ENCODE results near the gene SOCS7.

Gene SOCS7

DNA sequence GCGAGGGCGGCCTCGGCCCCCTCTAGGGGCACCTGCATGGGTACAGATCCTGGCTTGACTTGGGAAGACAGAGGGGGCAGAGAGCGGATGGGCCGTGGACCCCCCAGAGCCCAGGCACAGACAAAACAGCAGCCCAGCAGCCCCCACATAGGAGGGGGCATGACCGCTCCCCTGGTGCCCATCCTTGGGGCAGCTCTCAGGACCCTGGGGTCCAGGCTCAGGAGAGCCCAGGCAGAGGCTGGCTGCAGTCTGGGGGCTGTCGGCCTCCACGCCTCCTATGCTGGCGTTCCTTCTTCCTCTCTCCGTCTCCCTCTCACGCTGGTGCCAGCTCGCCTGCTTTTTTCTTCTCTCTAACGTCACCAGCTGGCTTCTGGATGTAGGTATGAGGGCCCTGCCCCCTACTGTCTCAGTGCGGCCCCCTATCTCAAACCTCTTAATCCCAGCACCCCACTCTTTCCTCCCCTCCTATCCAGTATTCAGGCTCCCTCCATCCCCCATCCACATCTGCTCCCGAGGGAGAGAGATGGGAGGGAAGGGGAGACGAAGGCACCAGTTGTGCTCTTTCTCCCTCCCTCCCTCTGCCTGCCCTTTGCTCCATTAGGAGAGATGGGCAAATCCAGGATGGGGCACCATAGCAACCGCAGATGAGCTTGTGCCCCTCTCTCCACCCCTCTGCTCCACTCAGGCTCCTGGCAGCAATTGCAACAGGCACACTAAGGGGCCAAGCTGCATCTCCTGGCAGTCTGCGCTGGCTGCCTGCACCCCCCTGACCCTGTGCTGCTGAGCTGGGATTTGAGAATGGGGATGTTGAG, 7.8 kb upstream of the SOCS7 start, which contains the start of gene GPR179:
Gene GPR179 (minus strand): TSS at position 349 of the 812 bp plus-strand sequence. CDS start 167 bp downstream, at position 182.
- Histone ChIP-seq H3K9me2 (replicated peaks; ENCODE audit: control insufficient read depth, low read length) (no peaks in the 10 kb centered on the region), H3K4me3 (ENCODE audit: low read length) (no peak within 1 kb of the TSS), H3F3A (ENCODE audit: control insufficient read depth, insufficient read depth) (no peaks in the 10 kb centered on the region), H3K27ac (ENCODE audit: low read depth, low read length) (no peak within 1 kb of the TSS), H3K79me2 (ENCODE audit: control insufficient read depth, low read length) (no peaks in the 10 kb centered on the region), H3K4me2 (ENCODE audit: low read length) (no peak within 1 kb of the TSS), H3K36me3 (ENCODE audit: control insufficient read depth, low read length) (no peaks in the 10 kb centered on the region), H3K27me3 (ENCODE audit: control insufficient read depth, low read length) (no peaks in the 10 kb centered on the region), H3K4me1 (ENCODE audit: control insufficient read depth, low read length) (peaks cover 3% of the 10 kb centered on the region; the same call in 1 of the 2 replicates), H3K9me3 (ENCODE audit: control insufficient read depth, insufficient read depth, low read length) (no peaks in the 10 kb centered on the region), H4K20me1 (ENCODE audit: control insufficient read depth, insufficient read depth, low read depth, low read length) (no peaks in the 10 kb centered on the region)
- TF ChIP-seq, protein P1, sequence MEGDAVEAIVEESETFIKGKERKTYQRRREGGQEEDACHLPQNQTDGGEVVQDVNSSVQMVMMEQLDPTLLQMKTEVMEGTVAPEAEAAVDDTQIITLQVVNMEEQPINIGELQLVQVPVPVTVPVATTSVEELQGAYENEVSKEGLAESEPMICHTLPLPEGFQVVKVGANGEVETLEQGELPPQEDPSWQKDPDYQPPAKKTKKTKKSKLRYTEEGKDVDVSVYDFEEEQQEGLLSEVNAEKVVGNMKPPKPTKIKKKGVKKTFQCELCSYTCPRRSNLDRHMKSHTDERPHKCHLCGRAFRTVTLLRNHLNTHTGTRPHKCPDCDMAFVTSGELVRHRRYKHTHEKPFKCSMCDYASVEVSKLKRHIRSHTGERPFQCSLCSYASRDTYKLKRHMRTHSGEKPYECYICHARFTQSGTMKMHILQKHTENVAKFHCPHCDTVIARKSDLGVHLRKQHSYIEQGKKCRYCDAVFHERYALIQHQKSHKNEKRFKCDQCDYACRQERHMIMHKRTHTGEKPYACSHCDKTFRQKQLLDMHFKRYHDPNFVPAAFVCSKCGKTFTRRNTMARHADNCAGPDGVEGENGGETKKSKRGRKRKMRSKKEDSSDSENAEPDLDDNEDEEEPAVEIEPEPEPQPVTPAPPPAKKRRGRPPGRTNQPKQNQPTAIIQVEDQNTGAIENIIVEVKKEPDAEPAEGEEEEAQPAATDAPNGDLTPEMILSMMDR (IDR thresholded peaks at IDR 0.05; ENCODE audit: low read depth, low read length, poor library complexity, severe bottlenecking): no peak
- TF ChIP-seq EZH2phosphoT487 (IDR thresholded peaks at IDR 0.05; ENCODE audit: borderline replicate concordance, low read length): no peak

DNA sequence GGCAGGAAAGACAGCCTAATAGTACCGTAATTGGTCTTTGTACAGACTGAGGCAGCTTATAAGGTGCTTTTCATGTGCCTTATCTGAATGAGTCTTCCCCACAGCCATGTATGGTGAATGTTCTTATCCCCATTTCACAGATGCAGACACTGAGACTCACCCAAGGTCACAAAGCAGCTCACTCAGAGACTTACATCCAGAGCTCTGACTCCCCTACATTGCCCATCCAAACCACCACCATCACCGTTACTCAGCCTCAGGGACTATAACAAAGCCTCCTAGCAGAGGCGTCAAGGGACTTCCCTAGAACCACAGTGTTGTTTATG, 7.3 kb upstream of the SOCS7 start:
- Histone ChIP-seq H3K27me3 (ENCODE audit: control insufficient read depth, low read length) (no peaks in the 10 kb centered on the region), H3K36me3 (ENCODE audit: control insufficient read depth, low read length) (no peaks in the 10 kb centered on the region), H3K9me3 (ENCODE audit: control insufficient read depth, insufficient read depth, low read length) (no peaks in the 10 kb centered on the region), H3F3A (ENCODE audit: control insufficient read depth, insufficient read depth) (0 out of 2 replicates have a peak, but pooled peaks cover under 1% of the 10 kb centered on the region), H3K4me2 (ENCODE audit: low read length) (no peak overlapping the region), H3K4me3 (ENCODE audit: low read length) (no peak overlapping the region), H3K9me2 (replicated peaks; ENCODE audit: control insufficient read depth, low read length) (no peaks in the 10 kb centered on the region), H4K20me1 (ENCODE audit: control insufficient read depth, insufficient read depth, low read depth, low read length) (no peaks in the 10 kb centered on the region), H3K4me1 (ENCODE audit: control insufficient read depth, low read length) (peaks cover 6% of the 10 kb centered on the region; the same call in 1 of the 2 replicates), H3K27ac (ENCODE audit: low read depth, low read length) (no peak overlapping the region), H3K79me2 (ENCODE audit: control insufficient read depth, low read length) (no peaks in the 10 kb centered on the region)
- no peak for TF ChIP-seq EZH2phosphoT487 (IDR thresholded peaks at IDR 0.05; ENCODE audit: borderline replicate concordance, low read length)
- TF ChIP-seq, protein P1 (IDR thresholded peaks at IDR 0.05; ENCODE audit: low read depth, low read length, poor library complexity, severe bottlenecking): no peak

DNA sequence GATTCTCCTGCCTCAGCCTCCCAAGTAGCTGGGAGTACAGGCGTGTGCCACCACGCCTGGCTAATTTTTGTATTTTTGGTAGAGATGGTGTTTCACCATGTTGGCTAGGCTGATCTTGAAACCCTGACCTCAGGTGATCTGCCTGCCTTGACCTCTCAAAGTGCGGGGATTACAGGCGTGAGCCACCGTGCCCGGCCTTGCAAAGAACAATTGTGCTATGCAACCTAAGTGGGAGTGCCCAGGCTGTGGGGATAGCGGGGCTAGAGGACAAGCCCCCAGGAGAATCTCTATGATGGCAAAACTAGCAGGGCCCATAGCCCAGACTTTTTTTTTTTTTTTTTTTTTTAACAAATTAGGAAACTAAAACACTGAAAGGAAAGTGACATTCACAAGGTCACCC, 5.9 kb upstream of the SOCS7 start:
- no peaks in the 10 kb centered on the region for H4K20me1 ChIP-seq (ENCODE audit: control insufficient read depth, insufficient read depth, low read depth, low read length)
- no peak overlapping the region for H3K4me3 ChIP-seq (ENCODE audit: low read length)
- no peaks in the 10 kb centered on the region for H3K36me3 ChIP-seq (ENCODE audit: control insufficient read depth, low read length)
- no peaks in the 10 kb centered on the region for H3K79me2 ChIP-seq (ENCODE audit: control insufficient read depth, low read length)
- H3K27ac ChIP-seq (ENCODE audit: low read depth, low read length): no peak overlapping the region
- peaks cover 8% of the 10 kb centered on the region for H3K4me1 ChIP-seq (ENCODE audit: control insufficient read depth, low read length)
- H3K9me3 ChIP-seq (ENCODE audit: control insufficient read depth, insufficient read depth, low read length): no peaks in the 10 kb centered on the region
- H3K4me2 ChIP-seq (ENCODE audit: low read length): no peak overlapping the region
- no peaks in the 10 kb centered on the region for H3K27me3 ChIP-seq (ENCODE audit: control insufficient read depth, low read length)
- 0 out of 2 replicates have a peak, but pooled peaks cover 6% of the 10 kb centered on the region for H3F3A ChIP-seq (ENCODE audit: control insufficient read depth, insufficient read depth)
- H3K9me2 ChIP-seq (replicated peaks; ENCODE audit: control insufficient read depth, low read length): no peaks in the 10 kb centered on the region
- no peak for TF ChIP-seq EZH2phosphoT487 (IDR thresholded peaks at IDR 0.05; ENCODE audit: borderline replicate concordance, low read length)
- TF ChIP-seq, protein P1 (IDR thresholded peaks at IDR 0.05; ENCODE audit: low read depth, low read length, poor library complexity, severe bottlenecking): no peak
